Dermis microvascular lymphatic vessel endothelial cell (primary cell): ENCODE measurements around the gene UPF1. TPM values are rescaled to one million over a fixed set of nuclear protein-coding genes. Genes with fewer than 3 reads are reported as not detected.

Experiments
- DNase-seq, 2 donors: peaks; one replicate each; pipeline versions ENCODE4 v3.0.0 to v3.0.0-alpha.2; 2010; ENCODE audit warnings: low read depth in 2 of 2
- total RNA-seq: library from RNA; depleted of rRNA; stranded (reverse); fragments of >200 nt; gene quantifications from 2 replicates; pipeline ENCODE4 v1.2.1, GENCODE V29; 2014

UPF1 gene
- total RNA-seq, 1 donor from 2014 or later = 40.2 TPM

GRCh38 chr19:18855647-18856384, 24.1 kb downstream of the UPF1 start:
- DNase-seq = no peak

- DNase-seq = no peak
These were observed 24.8 kb downstream of the UPF1 start for GRCh38 chr19:18856385-18857126.

- DNase-seq = no peak
These were observed 25.5 kb downstream of the UPF1 start for GRCh38 chr19:18857223-18857622.

DNA sequence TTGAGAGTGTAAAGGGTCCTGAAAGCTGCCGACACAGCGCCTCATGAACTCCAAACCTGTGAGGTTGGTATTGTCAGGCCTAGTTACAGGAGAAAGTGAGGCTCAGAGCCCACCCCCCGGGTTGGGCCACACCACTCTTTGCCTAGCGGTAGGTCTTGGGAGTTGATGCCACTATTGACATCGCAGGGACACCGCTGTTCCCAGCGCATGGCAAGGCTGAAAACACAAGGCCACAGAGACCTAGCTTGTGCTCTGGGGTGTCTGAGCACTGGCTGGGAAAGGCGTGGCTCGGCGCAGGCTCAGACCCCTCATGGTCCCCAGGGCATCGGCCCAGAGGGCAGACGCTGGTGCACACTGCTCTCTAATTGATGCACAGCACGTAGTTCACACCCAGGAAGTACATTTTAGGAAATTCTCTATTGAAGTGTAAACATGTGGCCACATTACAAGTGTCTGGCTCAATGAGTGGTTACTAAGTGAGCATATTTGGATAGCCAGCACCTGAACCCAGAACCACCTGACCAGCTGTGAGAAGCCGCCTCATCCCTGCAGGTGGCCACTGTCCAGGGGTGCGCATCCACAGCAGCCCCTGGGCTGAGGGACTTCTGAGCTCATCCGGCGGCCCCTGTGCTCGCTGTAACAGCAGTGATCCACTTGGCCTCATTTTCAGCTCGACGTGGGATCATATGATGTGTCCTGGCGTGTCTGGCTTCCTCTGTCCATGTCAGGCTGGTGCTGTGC, 27.3 kb downstream of the UPF1 start:
- no peak for DNase-seq

DNA sequence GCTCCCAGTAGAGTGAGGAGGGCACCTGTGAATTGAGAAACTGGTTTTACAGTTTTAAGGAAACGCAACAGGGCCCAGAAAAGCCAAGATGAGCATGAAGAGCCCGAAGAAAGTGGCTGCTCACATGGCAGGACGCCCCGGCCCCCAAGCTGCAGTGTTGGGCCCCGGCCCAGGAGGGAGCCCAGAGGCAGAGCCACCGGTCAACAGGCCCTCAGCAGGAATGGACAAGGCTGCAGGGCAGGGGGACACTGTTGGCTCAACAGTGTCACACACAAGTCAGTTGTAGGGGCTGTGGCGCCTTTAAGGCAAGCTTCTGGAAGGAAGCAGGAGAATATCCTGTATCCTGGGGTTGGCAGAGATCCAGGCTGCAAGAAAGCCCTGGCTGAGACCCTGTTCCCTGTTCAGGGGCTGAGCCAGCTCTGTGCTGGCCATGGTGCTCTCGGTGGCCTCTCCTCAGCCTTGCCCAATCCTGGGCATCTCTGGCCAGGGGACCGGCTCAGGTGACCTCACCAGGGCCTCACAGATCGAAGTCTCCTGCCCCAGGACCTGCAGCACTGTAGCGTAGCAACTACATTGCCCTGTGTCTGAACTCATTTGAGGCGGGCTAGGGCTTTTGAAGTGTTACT, 28.0 kb downstream of the UPF1 start:
- peak in 1 of 2 donors; percentile 76 for DNase-seq

GRCh38 chr19:18860302-18860700, 28.5 kb downstream of the UPF1 start:
- DNase-seq = no peak

DNA sequence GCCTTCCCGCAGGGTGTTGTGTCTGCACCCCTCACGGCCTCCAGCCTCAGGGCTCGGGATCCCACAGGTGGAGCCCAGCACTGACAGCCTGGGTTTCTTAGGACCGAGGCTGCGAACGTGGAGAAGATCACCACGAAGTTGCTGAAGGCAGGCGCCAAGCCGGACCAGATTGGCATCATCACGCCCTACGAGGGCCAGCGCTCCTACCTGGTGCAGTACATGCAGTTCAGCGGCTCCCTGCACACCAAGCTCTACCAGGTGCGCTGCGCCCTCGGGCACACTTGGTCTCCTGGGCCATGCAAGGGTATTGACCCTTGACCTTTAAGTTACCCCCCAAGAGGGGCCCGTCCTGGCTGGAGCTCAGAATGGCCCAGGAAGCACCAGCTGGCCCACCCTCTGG, 29.0 kb downstream of the UPF1 start:
- DNase-seq = no peak

- no peak for DNase-seq
These were observed 29.5 kb downstream of the UPF1 start for GRCh38 chr19:18861235-18861634.

DNA sequence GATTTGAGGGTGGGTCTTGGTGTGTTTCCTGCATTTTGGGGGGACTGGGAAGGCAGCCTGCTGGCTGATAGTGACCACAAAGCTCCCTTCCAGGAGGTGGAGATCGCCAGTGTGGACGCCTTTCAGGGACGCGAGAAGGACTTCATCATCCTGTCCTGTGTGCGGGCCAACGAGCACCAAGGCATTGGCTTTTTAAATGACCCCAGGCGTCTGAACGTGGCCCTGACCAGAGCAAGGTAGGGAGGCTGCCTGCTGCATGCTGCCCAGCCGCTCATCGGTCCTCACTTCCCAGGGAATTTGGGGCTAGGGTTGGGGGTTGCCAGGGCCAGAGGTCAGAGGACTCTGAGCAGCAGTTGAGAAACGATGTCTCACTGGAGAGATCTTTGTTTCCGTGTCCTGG, 30.2 kb downstream of the UPF1 start:
- DNase-seq = no peak

DNA sequence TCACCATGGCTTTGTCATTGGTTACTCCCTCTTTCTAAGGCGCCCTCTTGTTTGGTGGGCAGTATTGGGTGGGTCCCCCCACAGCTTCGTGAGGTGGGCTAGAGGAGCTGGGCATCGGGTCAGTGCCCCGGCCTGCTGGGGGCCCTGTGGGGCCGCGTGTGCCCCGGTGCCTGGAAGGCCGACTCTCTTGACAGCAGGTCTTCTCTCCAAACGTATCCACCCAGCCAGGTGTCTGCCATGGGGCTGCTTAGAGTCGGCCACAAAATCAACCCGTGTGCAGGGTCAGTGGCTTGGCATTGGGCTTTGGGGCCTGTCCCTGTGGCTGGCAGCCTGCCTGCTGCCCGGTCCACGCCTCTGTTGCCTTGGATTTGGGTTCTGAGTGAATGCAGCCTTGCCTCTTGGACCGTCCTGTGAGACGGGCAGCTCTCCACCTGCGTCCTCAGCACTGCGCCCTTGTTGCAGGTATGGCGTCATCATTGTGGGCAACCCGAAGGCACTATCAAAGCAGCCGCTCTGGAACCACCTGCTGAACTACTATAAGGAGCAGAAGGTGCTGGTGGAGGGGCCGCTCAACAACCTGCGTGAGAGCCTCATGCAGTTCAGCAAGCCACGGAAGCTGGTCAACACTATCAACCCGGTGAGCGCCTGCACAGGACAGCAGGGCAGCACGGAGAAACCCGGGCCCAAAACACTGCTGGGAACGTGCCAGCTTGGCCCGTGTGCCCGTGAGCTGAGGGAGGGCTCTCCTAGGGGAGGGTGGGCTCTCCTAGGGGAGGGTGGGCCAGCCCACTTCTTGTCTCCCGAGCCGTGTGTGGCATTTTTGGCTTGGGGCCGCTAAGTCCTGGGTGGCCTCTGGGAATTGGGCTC, 31.4 kb downstream of the UPF1 start:
- DNase-seq = no peak

DNA sequence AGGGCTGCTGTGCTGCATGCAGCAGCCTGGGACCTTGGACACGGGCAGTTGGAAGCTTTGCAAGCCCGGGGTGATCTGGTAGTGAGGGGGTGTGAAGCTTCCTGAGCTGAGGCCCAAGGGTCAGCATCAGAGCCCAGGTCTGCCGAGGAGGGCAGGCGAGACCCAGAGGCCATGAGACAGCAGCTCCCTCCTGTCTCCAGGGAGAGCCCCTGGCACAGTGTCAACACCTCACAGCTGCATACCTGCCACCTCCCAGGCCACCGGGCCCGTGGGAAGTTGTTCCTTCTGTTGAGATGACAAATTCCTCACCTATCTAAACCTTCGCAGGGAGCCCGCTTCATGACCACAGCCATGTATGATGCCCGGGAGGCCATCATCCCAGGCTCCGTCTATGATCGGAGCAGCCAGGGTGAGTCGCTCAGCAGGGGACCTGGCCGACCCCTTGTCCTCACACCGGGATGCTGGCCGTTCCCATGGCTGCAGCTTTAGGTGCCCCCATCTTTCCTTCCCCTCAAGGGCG, 32.1 kb downstream of the UPF1 start:
- DNase-seq = no peak

GRCh38 chr19:18865106-18865972, 33.6 kb downstream of the UPF1 start:
- DNase-seq = no peak

GRCh38 chr19:18865973-18866799, 34.4 kb downstream of the UPF1 start:
- DNase-seq = peak in 1 of 2 donors; percentile 67

- DNase-seq = no peak
These were observed 35.0 kb downstream of the UPF1 start for GRCh38 chr19:18866800-18867123.

- no peak for DNase-seq
These were observed 35.4 kb downstream of the UPF1 start for GRCh38 chr19:18867199-18867598.

- DNase-seq = no peak
These were observed 36.0 kb downstream of the UPF1 start for GRCh38 chr19:18867751-18868150.

DNA sequence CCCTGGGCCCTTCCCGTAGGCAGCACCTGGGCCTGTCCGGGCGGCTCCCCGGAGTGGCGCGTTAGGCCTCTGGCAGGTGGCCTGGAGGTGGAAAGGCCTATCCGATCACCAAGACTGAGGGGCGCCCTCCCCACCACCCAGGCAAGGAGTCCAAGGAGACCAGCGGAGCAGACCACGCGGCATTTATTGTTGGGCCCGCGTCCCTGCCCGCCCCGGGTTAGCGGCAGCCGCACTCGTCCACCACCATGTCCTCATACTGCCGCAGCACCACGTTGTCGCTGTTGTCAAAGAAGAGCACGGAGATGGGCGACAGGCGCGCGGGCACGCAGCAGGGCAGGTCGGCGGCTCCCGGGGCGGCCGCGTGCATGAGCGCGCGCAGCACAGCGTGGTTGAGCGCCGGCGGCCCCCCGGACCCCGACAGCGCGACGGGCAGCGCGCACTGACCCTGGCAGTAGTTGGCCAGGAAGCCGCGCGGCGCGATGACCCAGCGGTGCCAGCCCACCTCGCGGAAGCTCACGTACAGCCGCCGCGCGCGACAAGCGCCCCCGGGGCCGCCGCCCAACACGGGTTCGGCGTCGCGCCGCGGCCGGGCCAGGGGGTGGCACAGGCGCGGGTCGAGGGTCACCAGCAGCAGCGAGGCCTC, 36.7 kb downstream of the UPF1 start:
- DNase-seq = no peak

GRCh38 chr19:18869023-18869618, 37.4 kb downstream of the UPF1 start:
- DNase-seq = peak in 1 of 2 donors; percentile 56
